Loucy (cell line): ENCODE results near the gene DPF3.

ENCODE experiments used
- H2AFZ ChIP-seq: fragments of 200-600 bp; sonication (generic); 2 replicates; pipeline ENCODE4 v1.6.0; 2016; ENCODE audit warnings: antibody characterized with exemption, mild to moderate bottlenecking, low read length, moderate library complexity
- H3F3A ChIP-seq: fragments of 200-600 bp; 2 replicates; pipeline ENCODE4 v1.6.0; 2016; ENCODE audit warnings: antibody characterized with exemption, low read depth, mild to moderate bottlenecking
- H3K27me3 ChIP-seq: fragments of 200-600 bp; sonication (generic); 2 replicates; pipeline ENCODE4 v1.6.1; 2014; ENCODE audit warnings: low read length, mild to moderate bottlenecking; ENCODE audit not compliant: insufficient read depth, poor library complexity, severe bottlenecking
- H3K36me3 ChIP-seq: fragments of 200-600 bp; sonication (generic); 2 replicates; pipeline ENCODE4 v1.6.1; 2016; ENCODE audit warnings: low read length; ENCODE audit not compliant: insufficient read depth
- H3K4me1 ChIP-seq: fragments of 200-600 bp; sonication (generic); 2 replicates; pipeline ENCODE4 v1.5.1; 2014; ENCODE audit warnings: low read length, mild to moderate bottlenecking; ENCODE audit not compliant: insufficient read depth, poor library complexity, severe bottlenecking
- H3K4me2 ChIP-seq: fragments of 200-600 bp; sonication (generic); 2 replicates; pipeline ENCODE4 v1.6.0; 2014; ENCODE audit warnings: antibody characterized with exemption, low read length, low read depth, mild to moderate bottlenecking; ENCODE audit not compliant: poor library complexity, severe bottlenecking
- H3K4me3 ChIP-seq: fragments of 200-600 bp; sonication (generic); 2 replicates; pipeline ENCODE4 v1.5.1; 2014; ENCODE audit warnings: low read length, mild to moderate bottlenecking, mixed read lengths; ENCODE audit not compliant: poor library complexity, severe bottlenecking
- H3K79me2 ChIP-seq: fragments of 200-600 bp; sonication (generic); 2 replicates; pipeline ENCODE4 v1.6.1; 2014; ENCODE audit warnings: low read length; ENCODE audit not compliant: insufficient read depth
- H3K9ac ChIP-seq: fragments of 200-600 bp; sonication (generic); 2 replicates; pipeline ENCODE4 v1.6.0; 2014; ENCODE audit warnings: mild to moderate bottlenecking, low read depth, low read length, moderate library complexity; ENCODE audit not compliant: poor library complexity, severe bottlenecking
- H3K9me2 ChIP-seq: fragments of 200-600 bp; sonication (generic); replicated peaks from 2 replicates; pipeline ENCODE4 v1.6.1; 2016; ENCODE audit warnings: low read depth, low read length, mixed read lengths
- H3K9me3 ChIP-seq: fragments of 200-600 bp; sonication (generic); 2 replicates; pipeline ENCODE4 v1.6.1; 2014; ENCODE audit warnings: mild to moderate bottlenecking, antibody characterized with exemption, low read length, low read depth; ENCODE audit not compliant: insufficient read depth
- H4K20me1 ChIP-seq: fragments of 200-600 bp; sonication (generic); 2 replicates; pipeline ENCODE4 v1.6.0; 2014; ENCODE audit warnings: antibody characterized with exemption, low read length, mild to moderate bottlenecking; ENCODE audit not compliant: insufficient read depth, poor library complexity, severe bottlenecking
- CTCF ChIP-seq: fragments of 200-600 bp; sonication (generic); conservative IDR thresholded peaks from 2 replicates; pipeline ENCODE4 v1.5.1; 2014; ENCODE audit warnings: mild to moderate bottlenecking, antibody characterized with exemption, low read length
- EZH2phosphoT487 ChIP-seq: fragments of 200-600 bp; IDR thresholded peaks from 2 replicates; pipeline ENCODE4 v1.6.1; 2018; ENCODE audit warnings: antibody characterized with exemption, mild to moderate bottlenecking, moderate library complexity, borderline replicate concordance

DPF3 gene

DNA sequence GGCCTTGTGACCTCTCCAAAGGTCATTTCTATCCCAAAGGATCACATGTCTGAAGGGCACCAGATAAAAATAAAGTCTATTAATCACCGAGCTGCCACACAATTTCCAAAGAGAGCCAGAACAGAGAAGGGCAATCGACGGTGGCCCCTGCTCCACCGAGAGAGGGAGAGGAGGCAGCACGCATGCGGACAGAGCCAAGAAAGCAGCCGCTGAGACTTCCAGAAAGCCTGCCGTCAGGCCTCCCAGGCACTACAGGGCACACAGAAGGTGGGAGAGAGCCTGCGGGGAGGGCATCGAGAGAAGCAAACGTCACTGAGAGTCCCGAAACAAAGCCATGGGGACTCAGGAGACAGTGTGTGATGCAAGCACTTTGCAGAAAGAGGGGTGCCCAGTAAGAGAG lies 182.0 kb downstream of the DPF3 start:
- no peaks in the 10 kb centered on the region for H3K9me2 ChIP-seq
- no peaks in the 10 kb centered on the region for H3K9me3 ChIP-seq
- H3K36me3 ChIP-seq, result peaks cover 95% of the 10 kb centered on the region; the same call in 1 of the 2 replicates
- no peak overlapping the region for H3K4me2 ChIP-seq
- no peaks in the 10 kb centered on the region for H3F3A ChIP-seq
- no peak overlapping the region for H2AFZ ChIP-seq
- H3K27me3 ChIP-seq, result no peaks in the 10 kb centered on the region
- H4K20me1 ChIP-seq, result no peaks in the 10 kb centered on the region
- no peak overlapping the region for H3K4me3 ChIP-seq
- no peak overlapping the region for H3K9ac ChIP-seq
- peaks cover 11% of the 10 kb centered on the region for H3K4me1 ChIP-seq
- H3K79me2 ChIP-seq, result peaks cover 8% of the 10 kb centered on the region; the same call in 1 of the 2 replicates
- no peak for TF ChIP-seq EZH2phosphoT487
- TF ChIP-seq CTCF, result no peak

- no peaks in the 10 kb centered on the region for H3K79me2 ChIP-seq
- no peaks in the 10 kb centered on the region for H3K4me1 ChIP-seq
- H3K4me3 ChIP-seq, result no peak overlapping the region
- no peak overlapping the region for H3K9ac ChIP-seq
- H3K36me3 ChIP-seq, result peaks cover 93% of the 10 kb centered on the region; the same call in 1 of the 2 replicates
- H2AFZ ChIP-seq, result no peak overlapping the region
- no peaks in the 10 kb centered on the region for H3F3A ChIP-seq
- no peak for TF ChIP-seq EZH2phosphoT487
- no peak for TF ChIP-seq CTCF
- no peaks in the 10 kb centered on the region for H3K27me3 ChIP-seq
- no peak overlapping the region for H3K4me2 ChIP-seq
- H4K20me1 ChIP-seq, result no peaks in the 10 kb centered on the region
- H3K9me3 ChIP-seq, result no peaks in the 10 kb centered on the region
- no peaks in the 10 kb centered on the region for H3K9me2 ChIP-seq
These were observed 183.8 kb downstream of the DPF3 start for GRCh38 chr14:72709916-72710611.

- Histone ChIP-seq H4K20me1 (no peaks in the 10 kb centered on the region), H2AFZ (no peak overlapping the region), H3K9ac (no peak overlapping the region), H3K4me3 (no peak overlapping the region), H3K4me1 (no peaks in the 10 kb centered on the region), H3K27me3 (no peaks in the 10 kb centered on the region), H3K79me2 (no peaks in the 10 kb centered on the region), H3F3A (no peaks in the 10 kb centered on the region), H3K4me2 (no peak overlapping the region), H3K9me3 (no peaks in the 10 kb centered on the region), H3K36me3 (peaks cover 92% of the 10 kb centered on the region; the same call in 1 of the 2 replicates), H3K9me2 (no peaks in the 10 kb centered on the region)
- TF ChIP-seq EZH2phosphoT487 (no peak), CTCF (no peak)
These were observed 185.0 kb downstream of the DPF3 start for GRCh38 chr14:72708708-72709475.
